NCI-H446 treated with DMSO at 0.1 percent for 48 hours (cell line): ENCODE results near the gene GPR148.

Experiments
- DNase-seq: peaks from one replicate; lab custom pipeline; 2025; lab: John Stamatoyannopoulos, UW

Gene GPR148

GRCh38 chr2:130749641-130750040, 20.8 kb downstream of the GPR148 start:
- no peak for DNase-seq

DNA sequence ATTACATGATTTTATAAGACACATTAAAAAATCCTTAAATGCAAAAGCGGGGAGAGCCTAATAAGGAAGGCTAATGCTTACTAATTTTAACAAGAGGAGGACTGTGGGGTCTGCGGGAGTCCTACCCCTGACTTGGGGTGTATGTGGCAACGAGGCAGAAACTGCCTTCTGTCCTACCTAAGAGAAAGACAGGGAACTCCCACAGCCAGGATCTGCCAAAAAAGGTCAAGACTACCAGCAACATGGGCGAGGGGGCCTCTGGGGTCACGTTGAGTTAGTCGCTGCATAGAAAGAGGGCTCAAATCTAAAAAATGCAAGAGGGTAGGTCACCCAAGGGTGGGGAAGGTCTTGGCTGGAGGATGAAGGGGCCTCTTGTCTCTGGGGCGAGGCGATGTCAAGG, 25.9 kb downstream of the GPR148 start:
- no peak for DNase-seq

DNA sequence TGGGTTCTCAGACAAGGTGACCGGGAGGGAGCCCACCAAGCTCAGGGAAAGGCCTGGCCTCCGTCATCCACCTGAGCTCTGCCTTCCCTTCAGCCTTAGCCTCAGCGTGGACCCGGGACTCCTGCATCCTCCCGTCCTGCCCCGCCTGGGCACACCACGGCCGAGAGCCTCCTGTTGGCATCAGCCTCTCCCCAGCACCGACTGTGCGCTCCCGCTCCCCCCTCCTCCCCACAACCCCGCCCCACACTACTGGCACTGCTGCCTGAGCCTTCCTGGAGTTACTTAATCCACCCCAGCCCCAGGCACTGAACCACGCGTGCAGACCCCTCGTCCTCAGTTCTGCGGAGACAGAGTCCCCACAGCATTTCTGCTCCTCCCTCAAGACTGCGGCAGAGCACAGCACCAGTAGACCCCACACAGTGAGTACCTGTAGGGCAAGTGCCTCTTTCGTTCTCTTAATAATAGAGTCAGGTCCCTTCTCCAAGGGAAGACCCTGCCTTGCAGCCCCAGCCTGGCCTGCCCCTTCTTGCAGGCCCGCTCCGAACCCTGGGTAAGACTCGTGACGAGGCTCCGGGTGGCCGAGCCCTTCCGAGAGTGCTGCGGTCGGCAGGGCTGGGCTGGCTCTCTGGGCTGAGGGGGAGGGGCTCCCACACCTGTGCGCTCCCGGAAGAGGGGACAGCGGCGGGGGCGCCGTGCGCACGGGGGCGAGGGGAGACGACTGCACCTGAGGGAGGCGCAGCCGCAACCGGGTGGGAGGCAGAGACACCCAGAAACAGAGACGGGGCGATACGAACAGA, 26.6 kb downstream of the GPR148 start, which contains the start of gene AMER3:
Gene AMER3 (plus strand): TSS at position 285 of the 797 bp plus-strand sequence. CDS start 6,533 bp downstream, outside the sequence.
- no peak for DNase-seq

GRCh38 chr2:130756053-130756873, 27.4 kb downstream of the GPR148 start:
- no peak for DNase-seq

GRCh38 chr2:130756874-130757668, 28.2 kb downstream of the GPR148 start:
- no peak for DNase-seq

- peak; percentile 80 for DNase-seq
Measured at GRCh38 chr2:130759906-130760753, 31.3 kb downstream of the GPR148 start.

GRCh38 chr2:130760754-130761751, 32.2 kb downstream of the GPR148 start:
- DNase-seq = peak; percentile 76

GRCh38 chr2:130762031-130762909, 33.4 kb downstream of the GPR148 start:
- DNase-seq = no peak

DNA sequence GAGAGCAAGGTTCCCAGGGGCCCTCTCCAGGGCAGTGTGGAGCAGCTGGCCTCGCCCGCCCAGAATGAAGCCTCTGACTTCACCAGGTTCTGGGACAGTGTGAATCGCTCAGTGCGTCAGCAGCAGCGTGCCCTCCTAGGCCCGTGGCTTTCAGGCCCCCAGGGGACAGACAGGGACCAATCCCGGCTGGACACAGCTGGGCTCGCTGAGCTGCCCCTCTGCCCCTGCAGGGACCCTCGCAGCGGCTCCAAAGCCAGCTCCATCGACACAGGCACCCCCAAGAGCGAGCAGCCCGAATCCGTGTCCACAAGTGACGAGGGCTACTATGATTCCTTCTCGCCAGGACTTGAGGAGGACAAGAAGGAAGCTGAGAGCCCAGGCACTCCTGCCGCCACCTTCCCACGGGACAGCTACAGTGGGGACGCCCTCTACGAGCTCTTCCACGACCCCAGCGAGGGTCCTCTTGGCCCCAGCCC, 34.1 kb downstream of the GPR148 start:
- no peak for DNase-seq

- no peak for DNase-seq
Measured at GRCh38 chr2:130763405-130763804, 34.5 kb downstream of the GPR148 start.

- DNase-seq = no peak
Measured at GRCh38 chr2:130764035-130764820, 35.4 kb downstream of the GPR148 start.

GRCh38 chr2:130764821-130765115, 35.9 kb downstream of the GPR148 start:
- no peak for DNase-seq

GRCh38 chr2:130765464-130765863, 36.6 kb downstream of the GPR148 start:
- DNase-seq = no peak

- DNase-seq = no peak
Measured at GRCh38 chr2:130766037-130766436, 37.2 kb downstream of the GPR148 start.

GRCh38 chr2:130766711-130767407, 38.0 kb downstream of the GPR148 start:
- no peak for DNase-seq

GRCh38 chr2:130767408-130767775, 38.5 kb downstream of the GPR148 start:
- no peak for DNase-seq

GRCh38 chr2:130768191-130768855, 39.5 kb downstream of the GPR148 start:
- no peak for DNase-seq
